ENCODE data around the gene TBCEL.

DNA sequence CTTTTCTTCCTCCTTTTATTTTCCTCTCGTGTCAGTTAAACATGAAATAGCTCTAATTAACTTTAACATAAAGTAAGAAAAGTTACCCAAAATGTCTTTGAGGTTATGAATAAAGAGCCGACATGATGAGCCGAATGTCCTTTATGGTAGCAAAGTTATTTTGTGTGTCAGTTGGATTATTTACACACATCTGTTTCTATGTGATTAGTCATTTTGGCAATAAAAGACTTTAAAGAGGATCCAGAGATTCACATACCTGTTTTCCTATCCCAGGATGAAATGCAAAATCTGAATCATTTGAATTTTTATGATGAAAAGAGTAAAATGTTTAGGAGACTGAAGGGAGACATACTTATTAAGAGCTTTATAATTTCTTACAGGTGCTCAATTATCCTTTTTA lies 43.1 kb downstream of the TBCEL start:
- TF ChIP-seq, protein P1, sequence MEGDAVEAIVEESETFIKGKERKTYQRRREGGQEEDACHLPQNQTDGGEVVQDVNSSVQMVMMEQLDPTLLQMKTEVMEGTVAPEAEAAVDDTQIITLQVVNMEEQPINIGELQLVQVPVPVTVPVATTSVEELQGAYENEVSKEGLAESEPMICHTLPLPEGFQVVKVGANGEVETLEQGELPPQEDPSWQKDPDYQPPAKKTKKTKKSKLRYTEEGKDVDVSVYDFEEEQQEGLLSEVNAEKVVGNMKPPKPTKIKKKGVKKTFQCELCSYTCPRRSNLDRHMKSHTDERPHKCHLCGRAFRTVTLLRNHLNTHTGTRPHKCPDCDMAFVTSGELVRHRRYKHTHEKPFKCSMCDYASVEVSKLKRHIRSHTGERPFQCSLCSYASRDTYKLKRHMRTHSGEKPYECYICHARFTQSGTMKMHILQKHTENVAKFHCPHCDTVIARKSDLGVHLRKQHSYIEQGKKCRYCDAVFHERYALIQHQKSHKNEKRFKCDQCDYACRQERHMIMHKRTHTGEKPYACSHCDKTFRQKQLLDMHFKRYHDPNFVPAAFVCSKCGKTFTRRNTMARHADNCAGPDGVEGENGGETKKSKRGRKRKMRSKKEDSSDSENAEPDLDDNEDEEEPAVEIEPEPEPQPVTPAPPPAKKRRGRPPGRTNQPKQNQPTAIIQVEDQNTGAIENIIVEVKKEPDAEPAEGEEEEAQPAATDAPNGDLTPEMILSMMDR (IDR thresholded peaks at IDR 0.05; ENCODE audit: low read length): no peak
- no peak for TF ChIP-seq EZH2 (optimal IDR thresholded peaks at IDR 0.05; ENCODE audit: low read depth, low read length)
- TF ChIP-seq EZH2phosphoT487 (IDR thresholded peaks at IDR 0.05; ENCODE audit: low read length): no peak
